Lower lobe of right lung (tissue), 2 donors: ENCODE measurements around the gene CCDC122. TPM values are rescaled to one million over a fixed set of nuclear protein-coding genes. Genes with fewer than 3 reads are reported as not detected.
A peak's percentile ranks its signal among the peaks of the same experiment; 100 is the strongest.

Experiments used
- ATAC-seq, 2 donors: fragments of 200-7000 bp; cut with Tn5 transposase; one replicate each; pipeline ENCODE4 v1.9.1; 2020 to 2022; ENCODE audit warnings: mild to moderate bottlenecking in 2 of 2, moderate library complexity in 2 of 2
- DNase-seq: peaks from one replicate; pipeline ENCODE4 v3.0.0-alpha.2; 2020
- H3K27ac ChIP-seq: fragments of 200-600 bp; one replicate; pipeline ENCODE4 v1.8.0; 2022
- H3K27me3 ChIP-seq: fragments of 200-600 bp; one replicate; pipeline ENCODE4 v1.8.0; 2022; ENCODE audit warnings: low read depth
- H3K36me3 ChIP-seq: fragments of 200-600 bp; one replicate; pipeline ENCODE4 v1.8.0; 2022; ENCODE audit warnings: mild to moderate bottlenecking
- H3K4me1 ChIP-seq: fragments of 200-600 bp; one replicate; pipeline ENCODE4 v1.8.0; 2022
- H3K4me3 ChIP-seq: fragments of 200-600 bp; one replicate; pipeline ENCODE4 v1.8.0; 2022; ENCODE audit warnings: mild to moderate bottlenecking
- H3K9me3 ChIP-seq: fragments of 200-600 bp; one replicate; pipeline ENCODE4 v1.8.0; 2022
- CTCF ChIP-seq: fragments of 200-600 bp; IDR thresholded peaks from one replicate; pipeline ENCODE4 v1.8.0; 2022; ENCODE audit warnings: antibody characterized with exemption, mild to moderate bottlenecking
- intact Hi-C: fragments of 100-400 bp; cut with DNase I; formaldehyde crosslinking; loops from one replicate; pipeline ENCODE4 v1.11.0; 2022
- total RNA-seq: library from RNA; stranded (reverse); fragmentation: NEBNext Ultra II Directional; extraction: Animal tissue kit (Norgen Biotek cat#: 25700); gene quantifications from one replicate; pipeline ENCODE4 v1.2.1, GENCODE V29; 2021
- donor health status: DM: no; HTN: yes; CAD: no; lungs with severe emphysema.

CCDC122 gene
- total RNA-seq, 1 donor from 2014 or later, result 4.8 TPM

GRCh38 chr13:43915451-43915850, 35.9 kb upstream of the CCDC122 start:
- Histone ChIP-seq H3K9me3 (no peaks in the 10 kb centered on the region), H3K27me3 (no peaks in the 10 kb centered on the region), H3K27ac (no peak overlapping the region), H3K4me1 (no peaks in the 10 kb centered on the region), H3K36me3 (no peaks in the 10 kb centered on the region), H3K4me3 (no peak overlapping the region)
- intact Hi-C loops, result loop anchor here (10.0 kb wide), 1 partner anchor 129 kb away; no protein-coding TSS in a partner anchor
- TF ChIP-seq CTCF, result no peak
- DNase-seq (no peak), ATAC-seq (no peak)

- TF ChIP-seq CTCF, result no peak
- no peaks in the 10 kb centered on the region for H3K36me3 ChIP-seq
- no peaks in the 10 kb centered on the region for H3K27me3 ChIP-seq
- intact Hi-C loops, result loop anchor here (10.0 kb wide), 1 partner anchor 133 kb away; no protein-coding TSS in a partner anchor
- peaks cover 4% of the 10 kb centered on the region for H3K4me1 ChIP-seq
- no peaks in the 10 kb centered on the region for H3K9me3 ChIP-seq
- no peak overlapping the region for H3K4me3 ChIP-seq
- no peak overlapping the region for H3K27ac ChIP-seq
- DNase-seq (no peak), ATAC-seq (no peak)
Measured at GRCh38 chr13:43911871-43912270, 32.3 kb upstream of the CCDC122 start.

GRCh38 chr13:43911278-43911677, 31.7 kb upstream of the CCDC122 start:
- ATAC-seq (no peak), DNase-seq (no peak)
- Histone ChIP-seq H3K27ac (no peak overlapping the region), H3K4me3 (no peak overlapping the region), H3K4me1 (peaks cover 4% of the 10 kb centered on the region), H3K36me3 (no peaks in the 10 kb centered on the region), H3K27me3 (no peaks in the 10 kb centered on the region), H3K9me3 (no peaks in the 10 kb centered on the region)
- intact Hi-C loops, result loop anchor here (10.0 kb wide), 1 partner anchor 134 kb away; no protein-coding TSS in a partner anchor
- TF ChIP-seq CTCF, result no peak

- Histone ChIP-seq H3K27ac (no peak overlapping the region), H3K27me3 (no peaks in the 10 kb centered on the region), H3K9me3 (no peaks in the 10 kb centered on the region), H3K36me3 (no peaks in the 10 kb centered on the region), H3K4me1 (peaks cover 4% of the 10 kb centered on the region), H3K4me3 (no peak overlapping the region)
- no peak for TF ChIP-seq CTCF
- DNase-seq (no peak), ATAC-seq (no peak)
- intact Hi-C loops, result loop anchor here (10.0 kb wide), 1 partner anchor 134 kb away; no protein-coding TSS in a partner anchor
Measured at GRCh38 chr13:43910856-43911255, 31.3 kb upstream of the CCDC122 start.

GRCh38 chr13:43908156-43909126, 28.9 kb upstream of the CCDC122 start:
- H3K9me3 ChIP-seq, result no peaks in the 10 kb centered on the region
- DNase-seq, result no peak
- peak; percentile 52 for TF ChIP-seq CTCF
- ATAC-seq, result peak in 1 of 2 donors; percentile 60
- no peaks in the 10 kb centered on the region for H3K27me3 ChIP-seq
- no peaks in the 10 kb centered on the region for H3K36me3 ChIP-seq
- intact Hi-C loops, result loop anchor here (10.0 kb wide), 1 partner anchor 556 kb away; no protein-coding TSS in a partner anchor
- H3K27ac ChIP-seq, result no peak overlapping the region
- no peak overlapping the region for H3K4me3 ChIP-seq
- peaks cover 4% of the 10 kb centered on the region for H3K4me1 ChIP-seq
